HCT116 (cell line): ENCODE data around the gene TDRD9. TPM values are rescaled to one million over a fixed set of nuclear protein-coding genes. Genes with fewer than 3 reads are reported as not detected.

Experiments used
- ATAC-seq: fragments of 200-7000 bp; cut with Tn5 transposase; 2 replicates; pipeline ENCODE4 v1.9.1; 2020; ENCODE audit warnings: mild to moderate bottlenecking, moderate library complexity
- BruUV-seq: library from RNA; stranded (reverse); fragments of 400-500 nt; replicated peaks from 2 replicates; lab custom pipeline; 2021; lab: Mats Ljungman, UMichigan
- CTCF ChIA-PET: fragments of 300-600 bp; sonication (Branson Sonifier 250); formaldehyde crosslinking; loops from one replicate; lab custom pipeline; 2021; ENCODE audit warnings: antibody characterized with exemption; lab: Charles Lee
- POLR2A ChIA-PET: fragments of 300-600, 350-600 bp; sonication (Branson Sonifier 250); formaldehyde crosslinking; loops from one replicate; lab custom pipeline; 2021; ENCODE audit warnings: antibody characterized with exemption; lab: Charles Lee
- RAD21 ChIA-PET, 2 experiments: fragments of 300-600 bp; sonication (Branson Sonifier 250); formaldehyde crosslinking; loops; one replicate each; lab custom pipeline; 2023; ENCODE audit warnings: low total read pairs in 2 of 2; ENCODE audit not compliant: uncharacterized antibody in 2 of 2, unreplicated experiment in 2 of 2, low non-redundant PET in 1 of 2; lab: Charles Lee
- DNase-seq: peaks from one replicate; pipeline ENCODE4 v3.0.0-alpha.2; 2010; ENCODE audit warnings: low read depth, low spot score
- H2AFZ ChIP-seq: fragments of 200-600 bp; shearing (Covaris generic), sonication (generic); 2 replicates; pipeline ENCODE4 v1.6.1; 2017; ENCODE audit warnings: low read depth, mixed run types, mixed read lengths, antibody characterized with exemption, low read length; ENCODE audit not compliant: poor library complexity, severe bottlenecking
- H3K27ac ChIP-seq: 2 replicates; pipeline ENCODE4 v1.5.1; 2012; ENCODE audit warnings: low read depth, low read length
- H3K27me3 ChIP-seq: fragments of 200-600 bp; sonication (generic); 2 replicates; pipeline ENCODE4 v1.6.1; 2016; ENCODE audit warnings: mixed run types, low read length, mixed read lengths; ENCODE audit not compliant: insufficient read depth
- H3K36me3 ChIP-seq, 2 experiments: fragments of 200-500 bp in 1 of 2; fragments of 200-600 bp in 1 of 2; sonication (Bioruptor generic) in 1 of 2; sonication (generic) in 1 of 2; 2 replicates each; pipeline versions ENCODE4 v1.5.1 to v1.6.1; 2014 to 2016; ENCODE audit warnings: low read length in 2 of 2, inconsistent platforms in 1 of 2, mixed read lengths in 1 of 2, mixed run types in 1 of 2; ENCODE audit not compliant: insufficient read depth in 2 of 2, control insufficient read depth in 1 of 2
- H3K4me1 ChIP-seq, 2 experiments: fragments of 200-600 bp in 1 of 2; sonication (generic) in 1 of 2; 2 replicates each; pipeline versions ENCODE4 v1.5.1 to v1.6.1; 2012 to 2017; ENCODE audit warnings: low read length in 2 of 2, inconsistent platforms in 1 of 2, mild to moderate bottlenecking in 1 of 2, mixed read lengths in 1 of 2, mixed run types in 1 of 2, moderate library complexity in 1 of 2; ENCODE audit not compliant: insufficient read depth in 2 of 2, control insufficient read depth in 1 of 2
- H3K4me2 ChIP-seq: fragments of 200-600 bp; sonication (generic); 2 replicates; pipeline ENCODE4 v1.6.1; 2017; ENCODE audit warnings: mixed run types, low read length, mixed read lengths
- H3K4me3 ChIP-seq, 2 experiments: fragments of 200-600 bp in 1 of 2; sonication (generic) in 1 of 2; replicated peaks in 1 of 2; 2 replicates each; pipeline ENCODE4 v1.5.1; 2011 to 2016; ENCODE audit warnings: low read length in 2 of 2, control low read depth in 1 of 2, low read depth in 1 of 2, mild to moderate bottlenecking in 1 of 2, mixed read lengths in 1 of 2, mixed run types in 1 of 2
- H3K79me2 ChIP-seq: fragments of 200-600 bp; sonication (generic); 2 replicates; pipeline ENCODE4 v1.6.1; 2017; ENCODE audit warnings: mild to moderate bottlenecking, mixed run types, low read length, moderate library complexity, mixed read lengths; ENCODE audit not compliant: insufficient read depth
- H3K9ac ChIP-seq: fragments of 200-600 bp; sonication (generic); 2 replicates; pipeline ENCODE4 v1.6.1; 2016; ENCODE audit warnings: low read length, mixed read lengths
- H3K9me2 ChIP-seq: fragments of 200-600 bp; sonication (generic), shearing (Covaris generic); 2 replicates; pipeline ENCODE4 v1.6.1; 2017; ENCODE audit warnings: mixed run types, mild to moderate bottlenecking, moderate library complexity; ENCODE audit not compliant: insufficient read depth
- H3K9me3 ChIP-seq, 2 experiments: fragments of 200-500 bp in 1 of 2; fragments of 200-600 bp in 1 of 2; sonication (Bioruptor generic) in 1 of 2; sonication (generic) in 1 of 2; 2 replicates each; pipeline ENCODE4 v1.6.1; 2014 to 2017; ENCODE audit warnings: low read length in 2 of 2, mixed read lengths in 2 of 2, inconsistent platforms in 1 of 2, low read depth in 1 of 2, mild to moderate bottlenecking in 1 of 2, mixed run types in 1 of 2, moderate library complexity in 1 of 2; ENCODE audit not compliant: control insufficient read depth in 1 of 2, insufficient read depth in 1 of 2
- H4K20me1 ChIP-seq: fragments of 200-600 bp; sonication (generic), shearing (Covaris generic); 2 replicates; pipeline ENCODE4 v1.6.1; 2017; ENCODE audit warnings: mixed run types, mild to moderate bottlenecking, moderate library complexity; ENCODE audit not compliant: insufficient read depth
- EZH2phosphoT487 ChIP-seq: fragments of 200-600 bp; IDR thresholded peaks from 2 replicates; pipeline ENCODE4 v1.6.1; 2018; ENCODE audit warnings: antibody characterized with exemption, borderline replicate concordance
- FOSL1 ChIP-seq: IDR thresholded peaks from 2 replicates; pipeline ENCODE4 v1.6.1; 2012; ENCODE audit warnings: low read depth
- JUND ChIP-seq: IDR thresholded peaks from 2 replicates; pipeline ENCODE4 v1.6.1; 2012
- POLR2A ChIP-seq: IDR thresholded peaks from 2 replicates; pipeline ENCODE4 v1.7.0; 2011; ENCODE audit warnings: borderline replicate concordance; ENCODE audit not compliant: insufficient read depth, insufficient read length; ENCODE audit errors: extremely low read depth
- POLR2AphosphoS5 ChIP-seq: IDR thresholded peaks from 2 replicates; pipeline ENCODE4 v1.6.1; 2011; ENCODE audit warnings: mild to moderate bottlenecking, low read depth, low read length, moderate library complexity
- RAD21 ChIP-seq: IDR thresholded peaks from 2 replicates; pipeline ENCODE4 v1.6.1; 2012; ENCODE audit warnings: low read depth, mild to moderate bottlenecking
- REST ChIP-seq: IDR thresholded peaks from 2 replicates; pipeline ENCODE4 v1.6.1; 2012; ENCODE audit warnings: low read depth
- SIN3A ChIP-seq: IDR thresholded peaks from 2 replicates; pipeline ENCODE4 v1.6.1; 2012; ENCODE audit warnings: low read depth
- SRF ChIP-seq: IDR thresholded peaks from 2 replicates; pipeline ENCODE4 v1.6.1; 2012; ENCODE audit warnings: low read depth
- YY1 ChIP-seq: IDR thresholded peaks from 2 replicates; pipeline ENCODE4 v1.6.1; 2011; ENCODE audit warnings: low read length, low read depth, moderate library complexity, mild to moderate bottlenecking; ENCODE audit not compliant: insufficient replicate concordance; ENCODE audit errors: extremely low read depth
- ZFX ChIP-seq: fragments of 450-650 bp; IDR thresholded peaks from 2 replicates; pipeline ENCODE4 v1.6.1; 2017
- ZNF274 ChIP-seq: fragments of 200-500 bp; sonication (Bioruptor generic); IDR thresholded peaks from 2 replicates; pipeline ENCODE4 v1.6.1; 2014; ENCODE audit warnings: mild to moderate bottlenecking, low read depth, low read length, inconsistent platforms
- intact Hi-C: fragments of 100-400 bp; cut with micrococcal nuclease; formaldehyde crosslinking; loops from 2 replicates; pipeline ENCODE4 v1.10.0; 2022
- total RNA-seq: library from RNA; stranded (reverse); gene quantifications from one replicate; pipeline ENCODE4 v1.2.1, GENCODE V29; 2021; ENCODE audit not compliant: unreplicated experiment
- TF ChIP-seq, protein P1 (sequence below): IDR thresholded peaks from 2 replicates; pipeline ENCODE4 v1.6.1; 2012

Gene TDRD9
- total RNA-seq, 1 experiment from 2014 or later, result not detected

GRCh38 chr14:104034976-104035699 is 106.9 kb downstream of the TDRD9 start:
- Histone ChIP-seq H3K79me2 (no peaks in the 10 kb centered on the region), H4K20me1 (no peaks in the 10 kb centered on the region), H2AFZ (no peak overlapping the region), H3K36me3 (no peaks in the 10 kb centered on the region), H3K4me3 (no peak overlapping the region), H3K4me2 (no peak overlapping the region), H3K27me3 (no peaks in the 10 kb centered on the region), H3K4me1 (no peaks in the 10 kb centered on the region), H3K9ac (no peak overlapping the region), H3K9me3 (no peaks in the 10 kb centered on the region), H3K27ac (no peak overlapping the region), H3K9me2 (no peaks in the 10 kb centered on the region)
- BruUV-seq, result no TSS peak
- ATAC-seq (no peak), DNase-seq (no peak)
- POLR2A ChIA-PET, result no interaction called here
- intact Hi-C loops, result no loop called here
- TF ChIP-seq FOSL1 (no peak), REST (no peak), POLR2A (no peak), YY1 (no peak), SIN3A (no peak), JUND (no peak), ZNF274 (no peak), SRF (no peak), ZFX (no peak), POLR2AphosphoS5 (no peak), EZH2phosphoT487 (no peak), RAD21 (no peak)
- TF ChIP-seq, protein P1, sequence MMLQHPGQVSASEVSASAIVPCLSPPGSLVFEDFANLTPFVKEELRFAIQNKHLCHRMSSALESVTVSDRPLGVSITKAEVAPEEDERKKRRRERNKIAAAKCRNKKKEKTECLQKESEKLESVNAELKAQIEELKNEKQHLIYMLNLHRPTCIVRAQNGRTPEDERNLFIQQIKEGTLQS, result no peak
- CTCF ChIA-PET, result interaction anchor here (1.1 kb wide), 1 partner anchor 9 kb away, joined by 3 read pairs; no protein-coding TSS in a partner anchor
- RAD21 ChIA-PET, result no interaction called here
